Dermis blood vessel endothelial cell (primary cell): ENCODE measurements around the gene EHD3. TPM values are rescaled to one million over a fixed set of nuclear protein-coding genes. Genes with fewer than 3 reads are reported as not detected.

Experiments
- DNase-seq: peaks from one replicate; pipeline ENCODE4 v3.0.0; 2010
- total RNA-seq: library from RNA; depleted of rRNA; stranded (reverse); fragments of >200 nt; gene quantifications from 2 replicates; pipeline ENCODE4 v1.2.3, GENCODE V29; 2014

The EHD3 gene
- total RNA-seq, 1 donor from 2014 or later: 6.0 TPM

GRCh38 chr2:31294196-31294595 is 60.2 kb downstream of the EHD3 start:
- no peak for DNase-seq

DNA sequence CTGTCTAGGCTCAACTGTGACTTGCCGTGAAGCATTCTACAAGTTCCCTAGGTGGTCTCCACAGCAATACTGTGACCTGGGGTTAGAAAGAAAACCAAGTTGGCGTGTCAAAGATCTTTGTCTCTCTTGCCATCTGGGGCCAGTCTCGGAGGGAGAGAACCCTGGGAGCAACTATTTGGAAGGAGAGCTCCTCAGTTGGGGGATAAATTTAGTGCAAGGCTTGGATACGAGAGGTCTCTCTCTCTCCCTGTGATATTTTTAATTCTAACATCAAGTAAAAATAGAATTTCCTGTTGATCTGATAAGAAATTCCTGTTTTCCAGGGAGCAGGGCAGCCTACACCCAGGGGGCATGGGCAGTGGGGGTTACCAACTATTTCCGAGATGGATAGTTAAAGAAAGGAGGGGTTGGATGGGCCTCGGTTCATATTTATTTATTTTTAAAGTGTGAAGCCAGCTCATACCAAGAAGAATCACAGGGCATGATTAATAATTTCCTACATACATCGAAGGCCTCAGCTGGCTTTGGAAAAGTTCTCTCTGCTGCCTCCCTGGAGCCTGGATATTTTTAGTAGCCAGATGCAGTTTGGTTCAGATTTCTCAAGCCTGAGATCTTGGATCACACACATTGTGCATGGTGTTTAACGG is 62.8 kb downstream of the EHD3 start:
- DNase-seq: peak; percentile 25

- DNase-seq: no peak
These were observed 63.8 kb downstream of the EHD3 start for GRCh38 chr2:31297751-31298150.

DNA sequence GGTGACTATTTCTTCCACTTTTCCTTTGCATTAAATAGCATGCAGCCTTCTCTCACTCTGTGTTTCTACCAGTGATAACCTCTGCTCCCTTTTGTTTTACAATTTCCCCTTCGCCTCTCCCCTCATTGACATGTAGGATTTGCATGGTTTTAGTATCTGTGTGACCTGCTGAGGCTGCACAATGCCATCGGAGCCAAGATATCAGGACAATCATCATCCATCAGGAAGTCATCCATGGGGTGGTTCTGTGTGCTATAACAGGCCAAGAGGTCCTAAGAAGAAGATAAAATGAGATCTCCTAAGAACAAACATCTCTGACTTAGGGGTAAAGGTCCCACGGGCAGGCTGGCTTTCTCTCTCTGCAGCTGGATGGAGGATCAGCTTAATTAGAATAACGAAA is 65.6 kb downstream of the EHD3 start:
- no peak for DNase-seq

- no peak for DNase-seq
These were observed 66.4 kb downstream of the EHD3 start for GRCh38 chr2:31300309-31300708.

DNA sequence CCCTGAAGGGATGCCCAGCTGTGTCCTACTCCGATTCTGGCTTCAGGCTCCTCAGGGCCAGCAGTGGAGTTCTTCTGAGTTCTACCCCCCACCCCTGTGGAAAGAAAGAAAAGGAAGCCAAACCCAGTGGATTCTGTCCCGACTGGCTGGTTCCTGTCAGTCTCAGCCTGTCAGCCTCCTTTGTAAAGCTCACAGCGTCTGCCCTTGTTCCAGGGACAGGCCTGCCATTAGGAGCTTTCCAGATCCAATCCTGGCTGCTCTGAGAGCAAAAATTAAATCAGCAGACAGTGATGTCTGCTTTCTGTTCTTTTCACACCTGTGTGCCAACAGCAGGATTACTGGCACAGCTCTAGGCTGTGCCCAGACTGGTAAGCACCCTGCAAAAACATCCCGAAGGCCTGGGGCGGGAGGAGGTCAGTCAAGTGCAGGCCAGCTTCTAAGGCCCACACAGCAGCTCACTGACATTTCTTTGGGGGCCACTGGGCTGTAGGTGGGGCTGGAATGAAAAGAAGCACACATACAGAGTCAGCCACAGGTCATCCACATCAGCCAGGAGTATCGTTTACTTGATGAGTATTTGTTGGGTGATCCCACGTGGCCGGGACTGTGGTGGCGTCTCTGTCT is 69.1 kb downstream of the EHD3 start:
- DNase-seq: no peak

DNA sequence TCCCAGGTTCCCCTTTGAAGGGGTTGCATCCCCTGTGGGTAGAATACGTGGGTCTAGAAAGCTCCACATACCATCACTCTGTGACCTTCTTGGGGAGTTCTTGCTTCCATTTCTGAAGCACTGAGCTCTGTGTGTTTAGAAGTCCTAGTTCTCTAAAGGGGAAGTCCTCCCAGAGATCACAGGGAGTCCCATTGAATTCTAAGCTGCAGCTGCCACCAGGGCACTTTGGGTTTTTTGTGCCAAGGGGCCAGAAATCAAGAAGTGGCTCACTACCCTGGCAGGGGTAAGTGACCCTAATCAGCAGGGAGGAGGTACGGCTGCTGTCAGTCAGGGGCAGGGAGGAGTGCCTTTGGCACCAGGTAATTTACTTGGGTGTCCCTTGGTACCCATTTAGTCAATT is 70.9 kb downstream of the EHD3 start:
- no peak for DNase-seq

- no peak for DNase-seq
These were observed 78.9 kb downstream of the EHD3 start for GRCh38 chr2:31312898-31313297.

DNA sequence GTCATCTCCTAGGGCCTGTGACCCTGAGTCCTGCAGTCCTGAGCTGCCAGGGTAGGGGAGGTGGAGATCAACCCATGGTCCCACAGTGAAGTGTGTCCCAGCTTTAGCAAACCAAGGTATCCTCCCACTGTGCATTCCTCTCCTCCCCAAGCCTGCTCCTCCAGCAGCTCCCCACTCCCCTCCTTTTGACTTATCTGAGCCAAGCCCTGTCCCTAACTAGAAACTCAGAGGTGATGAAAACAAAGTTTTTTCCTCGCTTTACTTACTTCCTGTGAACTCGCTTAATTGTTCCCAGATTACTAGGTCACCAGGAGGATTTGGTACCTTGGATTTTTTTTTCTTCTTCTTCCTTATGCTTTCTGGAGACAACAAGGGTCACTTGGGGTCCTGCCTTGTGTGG is 80.8 kb downstream of the EHD3 start:
- no peak for DNase-seq

DNA sequence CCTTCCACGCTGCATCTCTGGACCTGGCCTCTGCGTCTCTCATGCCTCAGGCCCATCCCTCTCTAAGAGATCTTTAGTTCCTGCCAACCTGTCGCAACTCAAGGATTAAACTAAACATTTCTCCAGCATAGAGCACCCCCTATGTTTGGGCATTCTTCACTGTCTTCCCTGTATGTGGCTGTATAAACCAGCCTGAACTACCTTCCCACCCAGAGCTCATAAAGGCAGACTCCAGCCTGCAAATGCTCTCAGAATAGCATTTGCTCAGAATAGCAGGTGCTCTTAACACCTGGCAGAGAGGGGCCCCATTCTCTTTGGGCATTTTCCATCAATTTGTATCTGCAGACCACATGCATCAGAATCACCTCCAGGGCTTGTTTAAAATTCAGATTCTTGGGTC is 83.4 kb downstream of the EHD3 start:
- DNase-seq: no peak

GRCh38 chr2:31318361-31319336 is 84.7 kb downstream of the EHD3 start:
- no peak for DNase-seq

Other genes with a start within 250 kb of the EHD3 start
- gene GALNT14, start 95.7 kb upstream of the EHD3 start, total RNA-seq: 0.56 and 1.7 TPM in 2 replicates
- gene CAPN14, start 16.6 kb upstream of the EHD3 start, total RNA-seq: 0.05 TPM in 1 of 2 replicates, not detected in the other
- not detected in 2 replicates for gene XDH, start 180.6 kb downstream of the EHD3 start, total RNA-seq